H1 (cell line): Measurements from ENCODE around the gene LGR4. TPM values are rescaled to one million over a fixed set of nuclear protein-coding genes. Genes with fewer than 3 reads are reported as not detected.

Source experiments
- CTCF ChIA-PET: fragments of 300-600 bp; sonication (Branson Sonifier 250); formaldehyde crosslinking; loops from one replicate; lab custom pipeline; 2021; ENCODE audit not compliant: partially characterized antibody; lab: Charles Lee
- POLR2A ChIA-PET: fragments of 300-600 bp; sonication (Branson Sonifier 250); formaldehyde crosslinking; loops from one replicate; lab custom pipeline; 2021; ENCODE audit warnings: inconsistent platforms; ENCODE audit not compliant: partially characterized antibody; lab: Charles Lee
- DNase-seq, 2 experiments: peaks; one replicate each; pipeline versions ENCODE4 v3.0.0 to v3.0.0-alpha.2; 2010 to 2022; ENCODE audit warnings: low spot score in 2 of 2, low read depth in 1 of 2, mixed read lengths in 1 of 2
- FAIRE-seq: peaks from 2 replicates; lab custom pipeline; 2011; peaks lifted over from hg19 to GRCh38; lab: Jason Lieb, UNC
- H2AFZ ChIP-seq: 2 replicates; pipeline ENCODE4 v1.8.1; 2012; ENCODE audit warnings: low read length, inconsistent platforms
- H2AK5ac ChIP-seq: 2 replicates; pipeline ENCODE4 v1.6.1; 2013; ENCODE audit warnings: low read depth, low read length
- H2BK120ac ChIP-seq: replicated peaks from 2 replicates; pipeline ENCODE3; 2013; ENCODE audit warnings: low read depth, low read length, inconsistent platforms
- H2BK12ac ChIP-seq: 2 replicates; pipeline ENCODE4 v1.6.1; 2013; ENCODE audit warnings: low read depth, low read length
- H2BK15ac ChIP-seq: 2 replicates; pipeline ENCODE4 v1.6.1; 2013; ENCODE audit warnings: low read length
- H2BK20ac ChIP-seq: 2 replicates; pipeline ENCODE4 v1.6.1; 2013; ENCODE audit warnings: low read length
- H2BK5ac ChIP-seq: 2 replicates; pipeline ENCODE4 v1.6.1; 2013; ENCODE audit warnings: low read depth, low read length
- H3K14ac ChIP-seq: 2 replicates; pipeline ENCODE4 v1.6.1; 2013; ENCODE audit warnings: inconsistent platforms; ENCODE audit not compliant: insufficient read length
- H3K18ac ChIP-seq: 2 replicates; pipeline ENCODE4 v1.6.1; 2013; ENCODE audit warnings: low read length; ENCODE audit errors: extremely low read depth
- H3K23ac ChIP-seq: 2 replicates; pipeline ENCODE4 v1.6.1; 2013; ENCODE audit warnings: inconsistent platforms; ENCODE audit not compliant: insufficient read length
- H3K23me2 ChIP-seq: 2 replicates; pipeline ENCODE4 v1.6.1; 2013; ENCODE audit warnings: low read depth, low read length
- H3K27ac ChIP-seq: 2 replicates; pipeline ENCODE4 v1.6.1; 2011; ENCODE audit warnings: low read depth, low read length, inconsistent platforms
- H3K27me3 ChIP-seq, 4 experiments: replicated peaks in 1 of 4; 1 replicate in 1 of 4; 2 replicates in 3 of 4; pipeline versions ENCODE4 v1.6.1 to v1.8.1; 2011 to 2013; ENCODE audit warnings: low read length in 3 of 4, mild to moderate bottlenecking in 3 of 4, inconsistent platforms in 2 of 4, mixed read lengths in 2 of 4, moderate library complexity in 1 of 4; ENCODE audit not compliant: control insufficient read depth in 3 of 4, insufficient read depth in 3 of 4; ENCODE audit errors: extremely low read depth in 1 of 4
- H3K36me3 ChIP-seq, 4 experiments: 2 replicates each; pipeline versions ENCODE4 v1.6.1 to v1.8.1; 2011 to 2013; ENCODE audit warnings: mild to moderate bottlenecking in 4 of 4, low read length in 3 of 4, moderate library complexity in 2 of 4, control low read depth in 1 of 4, inconsistent platforms in 1 of 4; ENCODE audit not compliant: insufficient read depth in 4 of 4, control insufficient read depth in 2 of 4
- H3K4ac ChIP-seq: replicated peaks from 2 replicates; pipeline ENCODE3; 2013; ENCODE audit warnings: low read length, low read depth, mixed read lengths, inconsistent platforms; ENCODE audit not compliant: insufficient read length
- H3K4me1 ChIP-seq, 4 experiments: replicated peaks in 1 of 4; 1 replicate in 1 of 4; 2 replicates in 3 of 4; pipeline versions ENCODE4 v1.6.1 to v1.8.1; 2011 to 2013; ENCODE audit warnings: low read length in 3 of 4, inconsistent platforms in 2 of 4, mixed read lengths in 1 of 4; ENCODE audit not compliant: insufficient read depth in 4 of 4, control insufficient read depth in 3 of 4
- H3K4me2 ChIP-seq, 2 experiments: 2 replicates each; pipeline versions ENCODE4 v1.6.1 to v1.8.1; 2011 to 2013; ENCODE audit warnings: low read depth in 2 of 2, low read length in 2 of 2, control low read depth in 1 of 2, inconsistent platforms in 1 of 2, mild to moderate bottlenecking in 1 of 2; ENCODE audit not compliant: insufficient read depth in 1 of 2
- H3K4me3 ChIP-seq, 4 experiments: fragments of 200-600, 300-600 bp in 1 of 4; sonication (generic), shearing (Covaris generic), sonication (Bioruptor Twin) in 1 of 4; 2 replicates each; pipeline versions ENCODE4 v1.5.1 to v1.8.1; 2011 to 2016; ENCODE audit warnings: low read length in 4 of 4, low read depth in 3 of 4, control low read depth in 2 of 4, inconsistent platforms in 2 of 4, mild to moderate bottlenecking in 2 of 4, mixed read lengths in 1 of 4, moderate library complexity in 1 of 4; ENCODE audit not compliant: insufficient read depth in 2 of 4; ENCODE audit errors: extremely low read depth in 1 of 4
- H3K56ac ChIP-seq: replicated peaks from 2 replicates; pipeline ENCODE3; 2013; ENCODE audit warnings: low read depth, mild to moderate bottlenecking, mixed read lengths, low read length, inconsistent platforms; ENCODE audit not compliant: insufficient read length
- H3K79me1 ChIP-seq: 2 replicates; pipeline ENCODE4 v1.6.1; 2013; ENCODE audit warnings: low read depth, low read length, control low read depth
- H3K79me2 ChIP-seq, 2 experiments: 2 replicates each; pipeline versions ENCODE4 v1.6.1 to v1.8.1; 2012 to 2013; ENCODE audit warnings: low read length in 2 of 2, mild to moderate bottlenecking in 2 of 2, inconsistent platforms in 1 of 2; ENCODE audit not compliant: insufficient read depth in 2 of 2, control insufficient read depth in 1 of 2
- H3K9ac ChIP-seq, 4 experiments: replicated peaks in 1 of 4; 1 replicate in 1 of 4; 2 replicates in 3 of 4; pipeline versions ENCODE4 v1.6.1 to v1.8.1; 2011 to 2013; ENCODE audit warnings: low read depth in 3 of 4, low read length in 3 of 4, control low read depth in 2 of 4, mild to moderate bottlenecking in 2 of 4, moderate library complexity in 2 of 4, inconsistent platforms in 1 of 4; ENCODE audit errors: extremely low read depth in 1 of 4
- H3K9me3 ChIP-seq, 2 experiments: 2 replicates each; pipeline versions ENCODE4 v1.6.1 to v1.8.1; 2012 to 2013; ENCODE audit warnings: mild to moderate bottlenecking in 2 of 2, moderate library complexity in 2 of 2, control low read depth in 1 of 2, inconsistent platforms in 1 of 2, low read depth in 1 of 2, low read length in 1 of 2, mixed read lengths in 1 of 2; ENCODE audit not compliant: insufficient read depth in 2 of 2
- H4K20me1 ChIP-seq, 2 experiments: replicated peaks in 1 of 2; 2 replicates each; pipeline versions ENCODE3 to v1.8.1; 2011 to 2013; ENCODE audit warnings: inconsistent platforms in 2 of 2, low read length in 2 of 2, mild to moderate bottlenecking in 1 of 2; ENCODE audit not compliant: insufficient read depth in 2 of 2, control insufficient read depth in 1 of 2
- H4K5ac ChIP-seq: 2 replicates; pipeline ENCODE4 v1.6.1; 2013; ENCODE audit warnings: low read length, low read depth, mixed read lengths, inconsistent platforms; ENCODE audit not compliant: insufficient read length
- H4K8ac ChIP-seq: 2 replicates; pipeline ENCODE4 v1.8.0; 2013; ENCODE audit warnings: mild to moderate bottlenecking, moderate library complexity, low read length, inconsistent platforms; ENCODE audit not compliant: insufficient read depth; ENCODE audit errors: extremely low read depth
- H4K91ac ChIP-seq: replicated peaks from 2 replicates; pipeline ENCODE3; 2013; ENCODE audit warnings: low read length, mixed read lengths, inconsistent platforms; ENCODE audit not compliant: insufficient read length
- CHD1 ChIP-seq: IDR thresholded peaks from 2 replicates; pipeline ENCODE4 v1.6.1; 2012; ENCODE audit warnings: low read depth, low read length, improper control_type of control experiment
- CREB1 ChIP-seq: IDR thresholded peaks from 2 replicates; pipeline ENCODE4 v1.6.1; 2012; ENCODE audit warnings: inconsistent platforms
- MAFK ChIP-seq: IDR thresholded peaks from 2 replicates; pipeline ENCODE4 v1.6.1; 2012; ENCODE audit warnings: low read depth, mild to moderate bottlenecking, improper control_type of control experiment, low read length
- RFX5 ChIP-seq: IDR thresholded peaks from 2 replicates; pipeline ENCODE4 v1.6.1; 2011; ENCODE audit warnings: low read depth, low read length, improper control_type of control experiment, borderline replicate concordance
- SIRT6 ChIP-seq: IDR thresholded peaks from one replicate; pipeline ENCODE4 v1.7.1; 2012; ENCODE audit warnings: low read length, inconsistent platforms
- SP4 ChIP-seq: IDR thresholded peaks from 2 replicates; pipeline ENCODE4 v1.6.1; 2012; ENCODE audit warnings: low read length, inconsistent platforms
- TBP ChIP-seq: IDR thresholded peaks from 2 replicates; pipeline ENCODE4 v1.6.1; 2011; ENCODE audit warnings: low read depth, low read length, improper control_type of control experiment
- USF2 ChIP-seq: IDR thresholded peaks from 2 replicates; pipeline ENCODE4 v1.6.1; 2011; ENCODE audit warnings: low read length, improper control_type of control experiment
- WGBS, 2 experiments: shearing (Covaris generic) in 1 of 2; methylation state at CpG; one replicate each; pipeline versions ENCODE4 v1.1.6 to v1.1.7; 2013 to 2015; ENCODE audit warnings: low lambda C conversion rate in 2 of 2, mixed read lengths in 2 of 2, inconsistent platforms in 1 of 2, low coverage in 1 of 2, missing lambda C conversion rate in 1 of 2; ENCODE audit not compliant: insufficient replicate concordance in 2 of 2, insufficient coverage in 1 of 2, insufficient read length in 1 of 2; ENCODE audit errors: extremely low coverage in 1 of 2, missing lambda C conversion rate in 1 of 2; 5-methylcytosine and 5-hydroxymethylcytosine counted together
- polyA plus RNA-seq, 7 experiments: library from polyadenylated mRNA; depleted of rRNA in 3 of 7; stranded (reverse) in 5 of 7; unstranded in 2 of 7; fragments of >200 nt in 5 of 7; fragments of 200-250 nt in 2 of 7; gene quantifications; 1 replicate in 5 of 7; 2 replicates in 1 of 7; 4 replicates in 1 of 7; pipeline versions ENCODE4 v1.2.1 to v1.2.3, GENCODE V29; 2011 to 2013; ENCODE audit warnings: missing spikeins in 2 of 7, mixed read lengths in 2 of 7
- total RNA-seq: library from RNA; stranded (reverse); fragmentation: NEBNext Ultra II Directional; extraction: Animal tissue kit (Norgen Biotek cat#: 25700); gene quantifications from 2 replicates; pipeline ENCODE4 v1.2.1, GENCODE V29; 2021

LGR4 gene
- total and polyA plus RNA-seq, 2 of the 8 experiments (the other 6 are each of a cell fraction or from before 2014, with no cell fraction given): 26.6 to 61.7 TPM

- no peak overlapping the region for H2AFZ ChIP-seq
- ChIA-PET CTCF (interaction anchor here (0.7 to 1.2 kb wide), 4 partner anchors 8 to 118 kb away, joined by 3 read pairs; no protein-coding TSS in a partner anchor), POLR2A (no interaction called here)
- H3K4me2 ChIP-seq: no peak overlapping the region
- H3K4ac ChIP-seq: no peak overlapping the region
- no peaks in the 10 kb centered on the region for H3K79me2 ChIP-seq
- FAIRE-seq: no peak
- H4K8ac ChIP-seq: no peak overlapping the region
- no peak overlapping the region for H2BK12ac ChIP-seq
- no peak overlapping the region for H3K27ac ChIP-seq
- no peak overlapping the region for H3K56ac ChIP-seq
- no peak overlapping the region for H2BK15ac ChIP-seq
- TF ChIP-seq SIRT6 (no peak), CREB1 (no peak), USF2 (no peak), SP4 (no peak), RFX5 (no peak), CHD1 (no peak), MAFK (no peak), TBP (no peak)
- H3K27me3 ChIP-seq: no peaks in the 10 kb centered on the region
- H3K36me3 ChIP-seq: peaks cover 0 to 97% (median 44%) of the 10 kb centered on the region in 4 experiments; a peak in 7 of 8 replicates
- H2BK120ac ChIP-seq: no peak overlapping the region
- no peaks in the 10 kb centered on the region for H3K4me1 ChIP-seq
- no peaks in the 10 kb centered on the region for H3K9me3 ChIP-seq
- no peak overlapping the region for H3K23ac ChIP-seq
- no peaks in the 10 kb centered on the region for H3K23me2 ChIP-seq
- H4K20me1 ChIP-seq: no peaks in the 10 kb centered on the region
- H3K9ac ChIP-seq: no peak overlapping the region
- H2BK5ac ChIP-seq: no peak overlapping the region
- no peaks in the 10 kb centered on the region for H3K79me1 ChIP-seq
- H3K18ac ChIP-seq: no peak overlapping the region
- no peak overlapping the region for H2AK5ac ChIP-seq
- H4K91ac ChIP-seq: no peak overlapping the region
- no peak for DNase-seq
- H4K5ac ChIP-seq: no peak overlapping the region
- 89% methylated on average over 5 of the region's 5 CpGs; no CpG with 5 or more reads in 1 of the 2 experiments for WGBS, 2 experiments
- no peak overlapping the region for H3K4me3 ChIP-seq
- H2BK20ac ChIP-seq: no peak overlapping the region
- H3K14ac ChIP-seq: no peak overlapping the region
Observed at GRCh38 chr11:27381238-27381666, 91.3 kb downstream of the LGR4 start.
